ENCODE results near the gene TFAP2D.

Gene TFAP2D

DNA sequence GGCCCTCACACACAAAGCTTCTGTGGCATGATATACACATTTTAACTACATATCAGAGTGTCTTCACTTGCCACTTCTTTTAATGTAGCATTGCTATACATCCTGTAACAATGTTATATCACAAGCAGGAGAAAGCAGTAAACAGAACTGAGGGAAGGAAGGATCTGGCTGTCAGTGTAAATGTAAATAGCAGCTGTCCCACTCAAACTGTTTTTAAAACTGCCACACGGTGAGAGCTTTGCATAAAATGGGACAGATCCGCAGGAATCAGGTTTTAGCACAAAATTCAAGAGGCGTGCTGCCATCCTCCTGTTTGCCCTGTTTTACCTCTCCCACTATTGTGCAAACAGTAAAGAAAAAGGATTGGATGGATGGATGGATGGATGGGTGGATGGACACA, 28.8 kb downstream of the TFAP2D start:
- intact Hi-C loops (cut with DNase I; ENCODE audit: low total_unique reads) = no loop called here

GRCh38 chr6:50744976-50745375, 31.6 kb downstream of the TFAP2D start:
- Histone ChIP-seq H3K27ac (no peak overlapping the region), H3K4me3 (no peak overlapping the region), H3K4me1 (no peaks in the 10 kb centered on the region), H3K9me3 (no peaks in the 10 kb centered on the region), H3K36me3 (no peaks in the 10 kb centered on the region), H3K27me3 (no peaks in the 10 kb centered on the region)
- intact Hi-C loops (cut with DNase I; ENCODE audit: low total_unique reads) = no loop called here
- DNase-seq = no peak
- no peak for TF ChIP-seq CTCF (IDR thresholded peaks at IDR 0.05)

More for the DNA sequence above, 28.8 kb downstream of the TFAP2D start:
- TF ChIP-seq CTCF (IDR thresholded peaks at IDR 0.05) = no peak
- H3K36me3 ChIP-seq = no peaks in the 10 kb centered on the region
- H3K9me3 ChIP-seq = no peaks in the 10 kb centered on the region
- DNase-seq = no peak
- no peak overlapping the region for H3K27ac ChIP-seq
- H3K27me3 ChIP-seq = no peaks in the 10 kb centered on the region
- no peaks in the 10 kb centered on the region for H3K4me1 ChIP-seq
- H3K4me3 ChIP-seq = no peak overlapping the region

DNA sequence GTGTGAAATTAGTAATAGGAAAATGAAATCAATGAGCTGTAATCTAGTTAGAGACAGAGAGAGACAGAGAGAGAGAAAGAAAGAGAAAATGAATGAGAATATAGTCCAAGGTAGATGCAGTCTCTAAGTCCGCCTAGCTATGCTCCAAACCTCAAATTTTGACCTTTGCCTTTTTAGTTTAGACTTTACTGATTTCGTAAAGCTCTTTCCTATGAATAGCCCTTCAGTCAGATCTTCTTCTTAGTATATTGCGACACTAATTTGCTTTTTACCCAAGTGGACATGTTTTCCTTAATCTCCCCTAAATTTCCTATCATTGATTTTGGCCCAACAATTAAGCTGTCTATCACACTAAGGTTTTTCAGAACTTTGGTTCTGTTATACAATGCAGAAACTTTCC, 49.5 kb downstream of the TFAP2D start:
- H3K27ac ChIP-seq = no peak overlapping the region
- intact Hi-C loops (cut with DNase I; ENCODE audit: low total_unique reads) = no loop called here
- no peak for TF ChIP-seq CTCF (IDR thresholded peaks at IDR 0.05)
- H3K27me3 ChIP-seq = no peaks in the 10 kb centered on the region
- H3K36me3 ChIP-seq = no peaks in the 10 kb centered on the region
- no peaks in the 10 kb centered on the region for H3K9me3 ChIP-seq
- H3K4me1 ChIP-seq = no peaks in the 10 kb centered on the region
- DNase-seq = no peak
- H3K4me3 ChIP-seq = no peak overlapping the region

GRCh38 chr6:50778696-50779095, 65.4 kb downstream of the TFAP2D start:
- Histone ChIP-seq H3K9me3 (no peaks in the 10 kb centered on the region), H3K27ac (no peak overlapping the region), H3K4me1 (no peaks in the 10 kb centered on the region), H3K36me3 (no peaks in the 10 kb centered on the region), H3K27me3 (no peaks in the 10 kb centered on the region), H3K4me3 (no peak overlapping the region)
- intact Hi-C loops (cut with DNase I; ENCODE audit: low total_unique reads) = no loop called here
- DNase-seq = no peak
- TF ChIP-seq CTCF (IDR thresholded peaks at IDR 0.05) = no peak

GRCh38 chr6:50780382-50780781, 67.1 kb downstream of the TFAP2D start:
- TF ChIP-seq CTCF (IDR thresholded peaks at IDR 0.05) = no peak
- intact Hi-C loops (cut with DNase I; ENCODE audit: low total_unique reads) = no loop called here
- Histone ChIP-seq H3K27ac (no peak overlapping the region), H3K36me3 (no peaks in the 10 kb centered on the region), H3K4me1 (no peaks in the 10 kb centered on the region), H3K27me3 (no peaks in the 10 kb centered on the region), H3K9me3 (no peaks in the 10 kb centered on the region), H3K4me3 (no peak overlapping the region)
- no peak for DNase-seq

DNA sequence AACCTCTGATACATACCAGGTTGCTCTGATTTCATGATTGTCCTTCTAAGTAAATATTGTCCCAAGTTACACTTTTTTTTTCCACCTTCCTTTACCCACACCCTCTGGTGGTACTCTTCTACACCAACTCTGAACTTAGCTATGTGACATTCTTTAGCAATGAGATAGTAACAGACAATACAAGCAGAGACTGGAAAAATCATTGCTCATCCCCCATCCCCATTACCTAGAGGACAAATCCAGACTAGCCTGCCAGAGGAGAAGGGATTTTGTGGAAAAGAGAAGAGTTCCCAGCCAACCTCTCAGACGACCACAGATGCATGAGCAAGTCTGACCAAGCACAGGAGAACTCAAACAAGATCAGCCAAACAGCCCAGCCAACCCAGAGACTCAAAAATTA, 72.6 kb downstream of the TFAP2D start:
- H3K4me3 ChIP-seq = no peak overlapping the region
- TF ChIP-seq CTCF (IDR thresholded peaks at IDR 0.05) = no peak
- no peaks in the 10 kb centered on the region for H3K9me3 ChIP-seq
- H3K27me3 ChIP-seq = no peaks in the 10 kb centered on the region
- no peak overlapping the region for H3K27ac ChIP-seq
- no peak for DNase-seq
- intact Hi-C loops (cut with DNase I; ENCODE audit: low total_unique reads) = no loop called here
- H3K4me1 ChIP-seq = no peaks in the 10 kb centered on the region
- no peaks in the 10 kb centered on the region for H3K36me3 ChIP-seq
